NCI-H1694 (cell line): Measurements from ENCODE around the gene ENGASE.

Experiments
- DNase-seq: peaks from one replicate; lab custom pipeline; 2025; lab: John Stamatoyannopoulos, UW

The ENGASE gene

DNA sequence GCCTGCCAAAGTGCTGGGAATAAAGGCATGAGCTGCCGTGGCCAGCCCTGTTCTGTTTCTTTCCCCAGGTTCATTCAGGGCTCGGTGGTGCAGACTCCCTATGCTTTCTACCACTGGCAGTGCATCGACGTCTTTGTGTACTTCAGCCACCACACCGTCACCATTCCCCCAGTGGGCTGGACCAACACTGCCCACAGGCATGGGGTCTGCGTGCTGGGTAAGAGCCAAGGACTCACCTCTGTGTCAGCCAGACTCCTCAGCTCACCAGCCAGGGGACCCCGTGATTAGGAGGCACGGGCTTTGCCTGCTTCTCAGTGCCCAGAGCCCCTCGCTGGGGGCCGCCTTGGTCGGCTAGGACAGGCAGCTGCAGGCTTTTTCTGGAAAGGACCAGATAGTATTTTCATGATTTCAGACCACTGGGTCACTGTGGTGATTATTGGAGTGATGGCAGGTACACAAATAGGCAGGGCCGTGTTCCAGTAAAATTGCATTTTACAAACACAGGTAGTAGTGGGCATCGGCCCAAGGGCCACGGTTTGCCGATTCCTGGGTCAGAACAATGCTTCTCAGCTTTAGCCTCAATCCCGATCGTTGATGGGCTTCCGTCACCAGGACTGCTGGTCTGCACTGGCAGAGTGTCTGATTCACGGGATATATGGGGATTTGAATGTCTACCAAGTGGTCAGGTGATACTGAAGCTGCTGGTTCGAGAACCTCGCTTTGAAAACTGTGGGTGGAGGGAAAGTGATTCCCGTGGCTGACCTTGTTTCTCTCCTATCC, 5.0 kb downstream of the ENGASE start:
- no peak for DNase-seq

DNA sequence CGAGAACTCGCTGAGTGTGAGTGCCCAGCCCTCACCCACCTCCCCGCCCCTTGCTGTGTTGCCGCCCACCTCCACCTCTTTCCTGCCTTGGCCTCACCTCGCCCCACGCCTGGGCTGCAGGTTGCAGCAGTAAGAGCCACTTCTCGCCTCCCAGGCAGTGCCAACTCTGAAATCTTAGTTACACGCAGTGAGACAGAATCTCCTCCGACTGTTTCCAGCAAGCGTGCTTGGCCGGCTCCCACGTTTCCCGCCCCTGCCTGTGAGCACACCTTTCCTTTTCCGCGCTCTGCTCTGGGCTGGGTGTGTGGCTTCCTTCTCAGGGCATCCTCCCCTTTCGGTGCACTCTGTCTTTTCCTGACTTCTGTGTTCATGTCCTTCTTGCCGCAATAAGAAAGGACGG, 5.7 kb downstream of the ENGASE start:
- DNase-seq: no peak

DNA sequence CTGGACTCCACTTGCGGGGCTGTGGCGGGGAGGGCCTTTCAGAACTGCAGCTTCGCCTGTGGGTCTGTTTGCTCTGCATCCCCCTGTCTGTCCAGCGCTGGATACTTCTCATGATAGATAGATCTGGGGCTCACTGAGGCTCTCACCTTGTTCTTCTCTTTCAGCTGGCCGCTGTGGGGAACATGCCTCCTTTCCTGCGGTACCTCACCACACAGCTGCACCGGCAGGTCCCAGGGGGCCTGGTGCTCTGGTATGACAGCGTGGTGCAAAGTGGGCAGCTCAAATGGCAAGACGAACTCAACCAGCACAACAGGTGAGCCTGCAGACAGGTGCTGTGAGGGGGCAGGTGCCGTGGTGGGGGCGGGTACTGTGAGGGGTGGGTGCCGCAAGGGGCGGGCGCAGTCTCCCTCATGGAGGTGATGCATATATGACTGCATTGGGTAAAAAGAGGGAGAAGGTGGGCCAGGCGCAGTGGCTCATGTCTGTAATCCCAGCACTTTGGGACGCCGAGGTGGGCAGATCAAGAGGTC, 6.2 kb downstream of the ENGASE start:
- DNase-seq: no peak

DNA sequence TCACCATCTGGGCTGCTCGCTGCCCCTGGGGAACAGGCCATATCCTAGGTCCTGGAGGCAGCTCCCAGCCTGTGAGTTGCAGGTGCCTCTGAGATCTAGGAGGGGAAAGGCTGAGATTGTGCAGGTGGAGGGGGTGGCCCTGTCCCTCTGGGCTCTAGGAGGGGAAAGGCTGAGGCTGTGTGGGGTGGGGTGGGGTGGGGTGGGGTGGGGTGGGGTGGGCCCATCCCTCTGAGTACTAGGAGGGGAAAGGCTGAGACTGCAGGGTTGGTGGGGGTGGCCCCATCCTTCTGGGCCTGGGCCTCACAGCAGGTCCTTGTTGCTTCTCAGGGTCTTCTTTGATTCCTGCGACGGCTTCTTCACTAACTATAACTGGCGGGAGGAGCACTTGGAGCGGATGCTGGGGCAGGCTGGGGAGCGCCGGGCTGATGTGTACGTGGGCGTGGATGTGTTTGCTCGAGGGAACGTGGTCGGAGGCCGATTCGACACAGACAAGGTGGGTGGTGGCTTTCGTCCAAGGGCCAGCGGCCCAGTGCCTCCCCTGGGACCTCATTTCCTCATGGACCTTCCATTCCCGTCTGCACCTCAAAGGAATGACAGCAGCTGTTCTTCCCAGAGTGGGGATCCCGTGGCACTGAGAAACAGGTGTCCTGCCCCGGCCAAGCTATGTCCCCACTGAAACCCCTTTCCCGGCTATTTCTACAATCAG, 7.1 kb downstream of the ENGASE start:
- DNase-seq: no peak

DNA sequence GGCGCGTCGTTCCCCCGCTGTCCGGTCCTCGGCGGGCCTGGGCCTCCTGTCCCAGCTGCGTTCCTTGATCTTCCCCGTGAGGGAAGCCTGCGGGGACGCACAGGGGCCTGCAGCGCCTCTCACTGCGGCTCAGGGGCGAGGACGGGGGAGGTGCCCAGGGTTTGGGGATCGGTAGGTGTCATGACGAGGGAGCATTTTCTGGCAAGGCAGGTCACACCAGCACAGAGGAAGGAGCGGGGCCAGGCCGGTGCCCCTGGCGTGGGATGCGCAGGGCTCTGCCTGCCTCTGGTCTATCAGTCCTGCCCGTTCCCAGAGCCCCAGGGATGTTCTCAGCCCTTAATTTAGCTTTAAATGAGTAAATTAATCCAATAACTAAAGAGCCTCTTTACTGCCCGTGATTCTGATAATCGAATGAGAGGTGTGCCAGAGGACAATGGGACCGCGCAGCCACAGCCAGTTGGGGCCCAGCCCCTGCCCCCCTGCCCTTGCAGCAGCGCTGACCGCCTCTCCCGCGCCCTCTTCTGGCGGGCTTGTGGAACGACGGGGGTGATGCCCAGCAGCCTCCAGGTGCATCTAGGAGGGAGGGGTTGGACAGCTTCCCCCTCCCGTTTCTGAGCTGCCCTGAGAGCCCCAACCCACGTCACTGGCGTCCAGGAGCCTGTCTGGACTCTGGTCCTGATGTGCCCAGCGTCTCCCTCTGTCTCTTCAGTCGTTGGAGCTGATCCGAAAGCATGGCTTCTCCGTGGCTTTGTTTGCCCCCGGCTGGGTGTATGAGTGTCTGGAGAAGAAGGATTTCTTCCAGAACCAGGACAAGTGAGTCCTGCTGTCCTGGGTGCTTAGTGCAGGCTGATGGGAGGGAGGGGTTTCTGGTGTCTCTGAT, 7.9 kb downstream of the ENGASE start:
- no peak for DNase-seq

DNA sequence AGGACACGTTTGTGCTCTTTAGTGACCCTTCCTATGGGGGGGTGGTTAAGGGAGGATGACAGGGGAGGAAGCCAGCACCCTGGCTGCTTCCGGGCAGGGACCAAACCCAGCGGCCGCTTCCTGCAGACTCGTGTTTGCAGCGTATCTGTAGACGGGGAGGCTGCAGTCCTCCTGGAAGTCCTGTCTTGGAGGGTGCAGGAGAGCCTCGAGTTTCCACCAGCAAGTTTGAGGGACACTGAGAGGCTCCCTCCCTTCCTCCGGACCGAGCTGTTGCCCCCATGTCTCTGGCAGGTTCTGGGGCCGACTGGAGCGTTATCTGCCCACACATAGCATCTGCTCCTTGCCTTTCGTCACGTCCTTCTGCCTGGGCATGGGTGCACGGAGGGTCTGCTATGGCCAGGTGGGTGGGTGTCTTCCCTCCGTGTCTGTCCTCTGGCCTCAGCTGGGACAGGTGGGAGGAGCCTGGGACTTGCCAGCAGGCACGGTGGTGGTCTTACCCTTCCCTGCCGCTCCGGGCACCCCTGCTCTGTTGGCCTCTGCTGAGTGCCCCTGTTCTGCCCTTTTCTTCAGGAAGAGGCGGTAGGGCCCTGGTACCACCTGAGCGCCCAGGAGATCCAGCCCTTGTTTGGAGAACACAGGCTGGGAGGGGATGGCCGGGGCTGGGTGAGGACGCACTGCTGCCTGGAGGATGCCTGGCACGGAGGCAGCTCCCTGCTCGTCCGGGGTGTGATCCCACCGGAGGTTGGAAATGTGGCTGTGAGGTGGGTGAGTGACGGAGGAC, 8.8 kb downstream of the ENGASE start:
- no peak for DNase-seq

DNA sequence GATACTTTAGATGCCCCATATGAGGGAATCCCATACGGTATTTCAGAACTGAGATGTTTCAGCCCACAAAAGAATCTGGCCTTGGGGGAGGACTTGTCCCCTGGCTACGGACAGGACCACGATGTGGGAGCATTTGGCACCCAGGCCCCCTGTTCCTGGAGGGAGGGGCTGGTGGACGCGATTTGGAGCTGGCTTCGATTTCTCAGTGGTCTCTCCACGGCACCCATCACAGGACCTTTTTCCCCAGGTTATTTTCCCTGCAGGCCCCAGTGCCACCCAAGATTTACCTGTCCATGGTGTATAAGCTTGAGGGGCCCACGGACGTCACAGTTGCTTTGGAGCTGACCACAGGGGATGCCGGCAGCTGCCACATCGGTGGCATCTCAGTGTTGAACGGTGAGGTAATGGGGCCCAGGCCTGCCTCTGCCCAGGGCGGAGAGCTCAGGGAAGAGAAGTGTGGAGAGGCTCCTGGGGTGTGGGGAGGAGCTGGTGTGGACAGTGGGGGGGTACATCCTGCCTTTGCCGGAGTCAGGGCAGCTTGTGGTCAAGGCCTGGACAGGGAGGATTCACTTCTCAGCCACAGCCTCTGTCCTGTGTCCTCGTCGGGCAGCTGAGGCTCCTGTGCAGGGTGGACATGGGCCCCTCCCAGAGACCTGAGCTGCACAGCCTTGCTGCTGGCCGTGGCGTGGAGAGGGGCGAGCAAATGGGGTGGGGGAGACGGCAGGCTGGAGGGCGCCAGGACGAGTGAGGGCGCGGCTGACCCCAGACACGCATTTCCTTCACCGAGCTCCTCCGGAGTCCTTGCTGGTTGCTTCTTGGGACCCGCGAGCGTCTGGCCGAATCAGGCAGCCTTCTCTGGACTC, 9.9 kb downstream of the ENGASE start:
- no peak for DNase-seq

DNA sequence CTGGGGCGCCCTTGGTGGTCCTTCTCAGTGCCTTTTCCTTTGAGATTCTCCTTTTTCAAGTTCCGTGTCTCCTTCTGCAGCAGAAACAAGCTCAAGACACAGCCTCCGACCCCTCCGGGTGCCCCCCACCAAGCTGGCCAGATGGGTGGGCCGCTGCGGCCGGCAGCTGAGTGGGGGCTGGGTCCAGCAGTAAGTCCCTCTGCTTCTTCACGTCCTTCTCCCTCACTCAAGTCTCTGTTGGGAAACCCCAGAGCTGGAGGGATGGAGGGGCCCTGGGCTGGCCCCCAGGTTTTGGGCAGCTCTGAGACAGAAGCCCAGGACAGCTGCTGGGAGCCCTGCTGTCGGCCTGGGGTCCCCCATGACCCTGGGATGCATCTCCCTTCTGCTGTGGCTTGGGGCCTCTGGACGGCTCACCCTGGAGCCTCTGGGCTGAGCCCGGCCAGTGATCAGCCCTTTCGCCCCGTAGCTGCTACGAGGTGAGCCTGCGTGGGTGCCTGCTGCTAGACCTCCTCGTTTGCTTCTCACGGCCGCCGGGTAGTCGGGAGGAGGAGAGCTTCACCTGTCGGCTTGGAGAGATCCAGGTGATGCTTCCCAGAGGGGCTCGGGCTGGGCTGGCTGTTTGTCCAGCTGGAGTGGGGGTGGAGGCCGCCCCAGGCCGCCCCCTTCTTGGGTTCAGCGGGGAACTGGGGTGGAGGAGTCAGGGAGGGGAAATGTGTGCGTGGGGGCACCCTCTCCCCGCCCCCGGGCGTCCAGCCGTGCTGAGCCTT, 10.7 kb downstream of the ENGASE start:
- DNase-seq: no peak

DNA sequence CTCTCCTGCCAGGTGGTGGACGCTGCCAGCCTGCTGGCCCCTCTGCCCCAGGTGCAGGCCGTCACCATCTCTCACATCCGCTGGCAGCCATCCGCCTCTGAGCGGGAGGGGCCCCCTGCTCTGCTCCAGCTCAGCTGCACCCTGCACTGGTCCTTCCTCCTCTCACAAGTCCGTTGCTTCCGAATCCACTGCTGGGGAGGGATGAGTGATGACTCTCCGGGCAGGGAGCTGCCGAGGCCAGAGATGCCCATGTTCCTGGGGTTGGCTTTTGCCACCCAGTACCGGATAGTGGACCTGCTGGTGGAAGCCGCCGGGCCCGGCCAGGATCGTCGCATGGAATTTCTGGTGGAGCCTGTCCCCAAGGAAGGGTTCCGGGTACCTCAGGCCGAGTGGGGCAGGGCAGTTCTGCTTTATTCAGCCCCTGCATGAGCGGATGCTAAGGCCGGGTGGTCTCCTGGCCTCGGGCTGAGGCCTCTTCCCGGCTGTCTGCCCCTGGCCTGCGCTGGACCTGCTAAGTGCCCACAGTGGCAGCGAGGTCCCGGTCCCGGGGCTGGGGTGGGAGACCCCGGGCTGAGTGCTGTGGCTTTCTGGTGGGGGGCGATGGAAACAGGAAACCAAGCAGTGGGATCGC, 11.4 kb downstream of the ENGASE start:
- no peak for DNase-seq

DNA sequence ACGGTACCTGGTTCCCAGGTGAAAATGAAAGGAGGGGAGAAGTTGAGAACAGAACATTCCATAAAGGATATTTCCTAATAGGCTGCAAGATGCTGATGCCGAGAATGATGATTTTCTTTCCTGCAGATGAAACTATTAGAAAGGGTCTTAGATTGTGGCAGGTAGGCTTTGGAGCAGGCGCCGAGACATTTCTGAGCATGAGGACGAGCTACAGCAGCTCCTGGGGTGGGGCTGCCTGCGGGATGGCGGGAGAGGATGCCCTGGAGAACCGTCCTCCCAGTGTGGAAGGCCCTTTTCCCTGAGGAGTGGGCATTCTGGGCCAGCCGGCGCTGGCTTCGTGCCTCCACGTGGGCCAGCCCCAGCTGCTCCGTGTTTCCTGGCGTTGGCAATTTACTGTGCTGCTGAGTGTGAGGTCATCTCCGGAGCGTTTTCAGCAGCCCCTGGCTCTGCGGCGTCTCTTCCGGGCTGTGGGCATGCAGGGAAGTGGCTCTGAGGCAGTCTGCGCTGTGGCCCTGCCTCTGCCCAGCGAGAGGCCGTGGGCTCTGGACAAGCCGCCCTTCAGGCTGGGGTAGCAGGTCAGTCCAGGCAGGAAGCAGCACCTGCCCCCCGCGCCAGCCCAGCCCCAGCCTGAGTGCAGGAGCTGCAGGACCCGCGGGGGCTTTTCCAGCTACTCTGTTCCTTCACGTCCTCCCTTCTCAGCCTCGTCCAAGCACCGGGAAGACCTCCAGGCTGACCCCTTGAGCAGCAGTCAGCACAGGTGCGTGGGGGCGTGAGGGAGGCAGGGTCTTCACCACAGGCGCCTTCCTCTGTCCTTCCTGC, 12.2 kb downstream of the ENGASE start:
- no peak for DNase-seq

DNA sequence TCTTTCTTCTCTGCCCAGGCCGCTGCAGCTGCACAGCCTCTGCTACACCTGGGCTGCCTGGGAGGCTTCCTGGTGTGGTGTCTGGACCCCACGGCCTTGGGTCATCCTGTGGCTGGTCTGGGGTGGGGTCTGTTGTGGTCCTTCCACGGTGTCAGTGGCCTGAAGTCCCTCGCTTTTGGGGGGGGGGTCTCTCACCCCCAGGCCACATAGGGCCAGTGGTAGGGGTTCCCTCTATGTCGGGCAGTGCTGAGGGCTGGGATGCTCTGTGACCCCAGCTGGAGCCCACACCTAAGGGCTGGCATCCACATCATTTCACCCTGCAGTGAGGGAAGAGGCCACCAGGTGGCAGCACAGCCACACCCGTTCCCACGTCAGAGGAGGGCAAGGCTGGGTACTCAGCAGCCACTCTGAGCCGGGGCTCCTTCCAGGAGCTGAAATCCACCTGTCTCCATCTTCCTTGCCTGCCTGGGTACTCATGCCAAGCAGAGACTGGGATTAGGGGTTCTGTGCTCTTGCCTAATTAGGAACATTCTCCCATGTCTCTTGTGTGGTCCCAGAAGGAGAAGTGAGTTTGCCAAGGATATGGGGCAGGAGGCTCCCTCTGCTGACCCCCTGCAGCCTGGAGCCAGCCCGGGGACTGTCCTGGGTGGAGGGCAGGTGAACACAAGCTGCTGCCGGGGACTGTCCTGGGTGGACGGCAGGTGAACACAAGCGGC, 13.0 kb downstream of the ENGASE start:
- DNase-seq: peak; percentile 87

DNA sequence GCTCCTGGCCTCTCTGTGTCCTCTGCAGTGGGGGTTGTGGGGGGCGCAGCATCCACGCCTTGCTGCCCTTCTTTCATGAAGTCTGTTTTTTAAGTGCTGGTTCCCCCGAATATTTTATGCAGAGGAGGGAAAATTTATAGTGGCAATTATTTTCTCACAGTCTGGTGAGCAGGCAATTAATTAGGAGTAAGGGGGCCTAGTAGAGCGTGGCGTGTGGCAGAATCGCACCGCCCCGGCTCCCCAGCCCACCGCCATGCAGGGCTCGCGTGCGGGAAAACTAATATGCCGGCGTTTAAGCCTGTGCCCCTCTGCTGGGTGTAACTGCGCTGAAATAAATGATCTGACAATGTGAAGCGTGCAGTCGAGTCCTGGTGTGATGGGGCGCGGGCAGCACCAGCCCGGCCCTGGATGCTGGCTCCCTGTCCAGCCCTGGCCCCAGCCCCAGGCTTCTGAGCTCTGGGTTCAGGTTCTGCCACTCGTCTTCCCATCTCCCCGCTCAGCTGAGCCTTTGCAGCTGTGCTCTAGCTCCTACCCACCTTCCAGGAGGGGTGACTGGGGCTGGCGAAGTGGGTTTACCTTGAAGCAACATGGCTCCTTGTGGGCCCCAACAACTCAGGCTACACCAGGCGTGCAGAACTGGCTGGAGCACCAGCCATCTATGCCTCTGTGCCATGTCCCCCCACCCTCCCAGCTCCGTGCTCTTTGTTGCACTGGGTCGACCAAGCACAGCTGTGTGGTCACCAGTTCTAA, 13.8 kb downstream of the ENGASE start:
- peak; percentile 79 for DNase-seq

DNA sequence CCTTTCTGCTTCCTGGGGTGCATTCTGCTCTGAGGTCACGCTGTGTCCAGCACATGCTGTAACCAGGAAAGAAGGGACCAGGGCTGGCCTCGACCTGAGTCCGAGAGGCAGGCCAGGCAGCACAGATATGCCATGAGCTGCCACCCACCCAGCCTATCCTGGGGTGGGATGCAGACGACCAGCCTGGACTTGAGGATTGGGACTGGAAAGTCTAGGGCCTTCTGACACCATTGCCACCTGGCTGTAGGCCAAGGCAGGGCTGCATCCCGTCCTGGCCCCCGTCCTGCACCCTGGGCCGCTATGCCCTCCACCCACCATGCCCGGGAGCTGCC, 14.3 kb downstream of the ENGASE start:
- no peak for DNase-seq

DNA sequence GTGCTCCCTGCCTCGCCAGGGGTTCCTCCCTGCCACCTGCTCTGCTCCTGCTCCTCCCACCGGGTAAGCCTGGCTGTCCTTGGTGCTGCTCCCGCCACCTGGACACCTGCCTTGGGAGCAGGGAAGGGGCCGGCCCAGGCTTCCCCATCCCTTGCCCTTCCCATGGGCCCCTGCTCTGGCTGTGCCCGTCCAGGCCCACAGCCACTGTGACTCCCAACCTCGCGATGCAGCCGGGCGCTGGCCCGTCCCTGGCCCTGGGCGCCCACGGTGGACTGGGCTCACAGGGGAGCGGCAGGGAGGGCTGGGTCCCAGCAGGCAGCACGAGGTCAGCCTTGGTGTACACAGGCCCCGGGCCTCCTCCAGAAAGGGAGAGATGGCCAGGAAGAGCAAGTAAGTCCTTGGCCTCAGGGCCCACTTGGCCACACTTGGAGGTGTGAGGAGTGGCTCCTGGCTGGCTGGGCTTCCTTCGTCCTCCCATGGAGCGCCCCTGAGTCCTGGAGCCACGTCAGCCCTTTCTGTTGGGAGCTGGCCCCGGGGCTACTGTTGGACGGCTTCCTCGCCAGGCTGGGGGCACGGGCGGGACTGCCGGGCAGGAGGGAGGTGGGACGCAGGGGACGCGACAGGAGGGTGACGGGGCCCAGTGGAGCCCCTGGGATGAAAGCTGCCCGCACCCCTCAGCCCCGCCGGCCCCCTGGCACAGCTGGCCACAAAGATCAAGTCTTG, 15.3 kb downstream of the ENGASE start:
- no peak for DNase-seq

DNA sequence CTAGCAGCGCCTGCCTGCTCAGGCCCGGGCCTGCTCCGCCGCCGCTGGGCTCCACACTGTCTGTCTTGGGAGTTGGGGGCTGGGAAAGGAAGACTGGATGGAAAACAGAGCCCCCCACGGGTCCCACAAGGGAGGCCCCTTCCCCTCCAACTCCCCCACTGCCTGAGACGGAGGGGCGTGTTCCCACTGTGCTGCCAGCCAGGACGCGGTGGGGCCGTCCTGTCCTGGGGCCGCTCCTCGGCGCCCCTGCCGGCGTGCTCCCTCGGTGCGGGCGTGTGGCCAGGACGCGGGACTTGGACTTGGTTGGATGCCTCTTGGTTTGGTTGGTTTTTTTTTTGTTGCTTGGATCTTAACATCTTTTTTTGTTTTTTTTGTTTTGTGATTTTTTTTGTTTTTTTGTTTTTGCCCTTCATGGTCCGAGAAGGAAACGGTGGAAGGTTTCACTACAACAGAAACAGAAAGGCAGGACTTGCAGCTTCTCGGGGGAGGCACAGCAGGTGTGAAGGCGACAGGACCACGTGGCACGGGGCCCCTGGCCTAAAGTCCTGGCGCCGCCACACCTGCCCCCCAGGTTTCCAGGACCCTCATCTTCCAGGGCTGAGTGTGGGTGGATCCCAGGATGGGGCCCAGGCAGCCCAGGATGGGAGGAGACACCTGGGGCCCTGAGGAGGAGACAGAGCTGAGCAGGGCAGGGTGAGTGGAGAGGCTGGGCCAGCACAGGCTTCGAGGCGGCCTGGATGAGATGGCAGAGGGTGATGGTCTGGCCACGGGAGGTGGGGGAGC, 16.0 kb downstream of the ENGASE start:
- no peak for DNase-seq

DNA sequence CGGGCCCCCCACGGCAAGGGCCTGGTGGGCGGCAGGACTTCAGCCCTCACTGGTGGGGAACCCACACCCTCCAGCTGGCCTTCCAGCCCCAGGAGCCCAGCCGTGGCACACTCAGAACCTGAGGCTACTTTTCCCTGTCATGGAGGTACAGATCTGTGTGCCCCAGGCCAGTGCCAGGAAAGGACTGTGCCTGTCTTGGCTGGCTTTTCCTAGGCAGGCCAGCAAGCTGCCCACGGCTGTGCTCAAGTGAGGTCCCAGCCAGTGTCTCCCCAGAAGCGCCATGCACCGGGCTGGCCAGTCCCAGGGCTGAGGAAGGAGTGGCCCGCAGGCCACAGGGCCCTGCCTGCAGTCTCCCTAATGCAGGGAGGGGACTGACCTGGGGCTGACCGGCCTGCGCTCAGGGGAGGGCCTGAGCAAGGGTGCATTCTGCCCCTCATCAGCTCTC, 16.6 kb downstream of the ENGASE start:
- DNase-seq: no peak
